Uterus (tissue), 4 donors: Measurements from ENCODE around the gene UNC93A. TPM values are rescaled to one million over a fixed set of nuclear protein-coding genes. Genes with fewer than 3 reads are reported as not detected.

Source experiments
- DNase-seq, 2 donors: peaks; one replicate each; pipeline ENCODE4 v3.0.0-alpha.2; 2019 to 2020
- H3K27ac ChIP-seq, 2 donors: fragments of 200-600 bp; sonication (generic); 1 replicate in 1 of 2; 2 replicates in 1 of 2; pipeline ENCODE4 v1.5.1; 2016 to 2018
- H3K27me3 ChIP-seq, 2 donors: fragments of 200-600 bp; sonication (generic); one replicate each; pipeline ENCODE4 v1.5.1; 2018 to 2019; ENCODE audit warnings: control low read depth in 1 of 2
- H3K36me3 ChIP-seq, 2 donors: fragments of 200-600 bp; sonication (generic); one replicate each; pipeline ENCODE4 v1.5.1; 2019; ENCODE audit warnings: control low read depth in 1 of 2
- H3K4me1 ChIP-seq, 2 donors: fragments of 200-600 bp; sonication (generic); one replicate each; pipeline ENCODE4 v1.5.1; 2018 to 2019; ENCODE audit warnings: control low read depth in 1 of 2
- H3K4me3 ChIP-seq, 2 donors: fragments of 200-600 bp; sonication (generic); 1 replicate in 1 of 2; 2 replicates in 1 of 2; pipeline ENCODE4 v1.5.1; 2018 to 2019; ENCODE audit warnings: mild to moderate bottlenecking in 1 of 2
- H3K9me3 ChIP-seq, 2 donors: fragments of 200-600 bp; sonication (generic); one replicate each; pipeline ENCODE4 v1.5.1; 2019; ENCODE audit warnings: control low read depth in 1 of 2
- POLR2A ChIP-seq, 2 donors: fragments of 450-650 bp; IDR thresholded peaks; one replicate each; pipeline ENCODE4 v1.6.1; 2016; ENCODE audit warnings: antibody characterized with exemption in 2 of 2, mild to moderate bottlenecking in 1 of 2, moderate library complexity in 1 of 2
- intact Hi-C: fragments of 100-400 bp; cut with DNase I; formaldehyde crosslinking; loops from one replicate; pipeline ENCODE4 v1.15.1; 2023; ENCODE audit warnings: low total_unique reads
- total RNA-seq, 4 donors: library from RNA; depleted of rRNA in 3 of 4; stranded (reverse); fragments of >200 nt in 3 of 4; gene quantifications; one replicate each; pipeline versions ENCODE4 v1.1.0 to v1.2.4, GENCODE V29; 2014 to 2023
- TF ChIP-seq, protein P1 (sequence below), 4 experiments: fragments of 200-600 bp in 2 of 4; fragments of 450-650 bp in 2 of 4; sonication (generic) in 2 of 4; IDR thresholded peaks; one replicate each; pipeline ENCODE4 v1.5.1; 2016 to 2019; ENCODE audit warnings: antibody characterized with exemption in 4 of 4, mild to moderate bottlenecking in 2 of 4, moderate library complexity in 1 of 4
- donor health status: DM: yes; HTN: yes; CAD: no.

UNC93A gene
- total RNA-seq, 4 donors from 2014 or later, result 0.97 TPM; not detected in 3

- no peak overlapping the region for H3K4me3 ChIP-seq
- H3K36me3 ChIP-seq, result no peaks in the 10 kb centered on the region
- DNase-seq, result no peak
- TF ChIP-seq, protein P1, sequence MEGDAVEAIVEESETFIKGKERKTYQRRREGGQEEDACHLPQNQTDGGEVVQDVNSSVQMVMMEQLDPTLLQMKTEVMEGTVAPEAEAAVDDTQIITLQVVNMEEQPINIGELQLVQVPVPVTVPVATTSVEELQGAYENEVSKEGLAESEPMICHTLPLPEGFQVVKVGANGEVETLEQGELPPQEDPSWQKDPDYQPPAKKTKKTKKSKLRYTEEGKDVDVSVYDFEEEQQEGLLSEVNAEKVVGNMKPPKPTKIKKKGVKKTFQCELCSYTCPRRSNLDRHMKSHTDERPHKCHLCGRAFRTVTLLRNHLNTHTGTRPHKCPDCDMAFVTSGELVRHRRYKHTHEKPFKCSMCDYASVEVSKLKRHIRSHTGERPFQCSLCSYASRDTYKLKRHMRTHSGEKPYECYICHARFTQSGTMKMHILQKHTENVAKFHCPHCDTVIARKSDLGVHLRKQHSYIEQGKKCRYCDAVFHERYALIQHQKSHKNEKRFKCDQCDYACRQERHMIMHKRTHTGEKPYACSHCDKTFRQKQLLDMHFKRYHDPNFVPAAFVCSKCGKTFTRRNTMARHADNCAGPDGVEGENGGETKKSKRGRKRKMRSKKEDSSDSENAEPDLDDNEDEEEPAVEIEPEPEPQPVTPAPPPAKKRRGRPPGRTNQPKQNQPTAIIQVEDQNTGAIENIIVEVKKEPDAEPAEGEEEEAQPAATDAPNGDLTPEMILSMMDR (IDR thresholded peaks at IDR 0.05), result no peak
- TF ChIP-seq POLR2A (IDR thresholded peaks at IDR 0.05), result no peak
- intact Hi-C loops, result no loop called here
- no peaks in the 10 kb centered on the region for H3K4me1 ChIP-seq
- H3K27ac ChIP-seq, result no peak overlapping the region
- no peaks in the 10 kb centered on the region for H3K9me3 ChIP-seq
- no peaks in the 10 kb centered on the region for H3K27me3 ChIP-seq
These were observed 3.8 kb downstream of the UNC93A start for GRCh38 chr6:167294651-167295494.

- no peaks in the 10 kb centered on the region for H3K27me3 ChIP-seq
- no peak for DNase-seq
- TF ChIP-seq, protein P1 (IDR thresholded peaks at IDR 0.05), result no peak
- no peak for TF ChIP-seq POLR2A (IDR thresholded peaks at IDR 0.05)
These were observed 4.6 kb downstream of the UNC93A start for GRCh38 chr6:167295495-167296292.

GRCh38 chr6:167296293-167296690, 5.2 kb downstream of the UNC93A start:
- TF ChIP-seq, protein P1 (IDR thresholded peaks at IDR 0.05), result no peak
- no peak for TF ChIP-seq POLR2A (IDR thresholded peaks at IDR 0.05)
- H3K4me3 ChIP-seq, result no peak overlapping the region
- no peaks in the 10 kb centered on the region for H3K4me1 ChIP-seq
- H3K9me3 ChIP-seq, result no peaks in the 10 kb centered on the region
- DNase-seq, result no peak
- H3K27me3 ChIP-seq, result no peaks in the 10 kb centered on the region
- no peak overlapping the region for H3K27ac ChIP-seq
- intact Hi-C loops, result no loop called here
- no peaks in the 10 kb centered on the region for H3K36me3 ChIP-seq

More at GRCh38 chr6:167295495-167296292, 4.6 kb downstream of the UNC93A start:
- no peaks in the 10 kb centered on the region for H3K36me3 ChIP-seq
- no peak overlapping the region for H3K4me3 ChIP-seq
- no peaks in the 10 kb centered on the region for H3K4me1 ChIP-seq
- H3K27ac ChIP-seq, result no peak overlapping the region
- no peaks in the 10 kb centered on the region for H3K9me3 ChIP-seq
- intact Hi-C loops, result no loop called here

GRCh38 chr6:167296902-167297301, 5.8 kb downstream of the UNC93A start:
- Histone ChIP-seq H3K4me1 (no peaks in the 10 kb centered on the region), H3K9me3 (no peaks in the 10 kb centered on the region), H3K4me3 (no peak overlapping the region), H3K27ac (no peak overlapping the region), H3K36me3 (no peaks in the 10 kb centered on the region), H3K27me3 (no peaks in the 10 kb centered on the region)
- no peak for TF ChIP-seq POLR2A (IDR thresholded peaks at IDR 0.05)
- DNase-seq, result no peak
- intact Hi-C loops, result no loop called here

GRCh38 chr6:167298127-167298526, 7.0 kb downstream of the UNC93A start:
- Histone ChIP-seq H3K4me3 (no peak overlapping the region), H3K36me3 (no peaks in the 10 kb centered on the region), H3K4me1 (no peaks in the 10 kb centered on the region), H3K9me3 (no peaks in the 10 kb centered on the region), H3K27me3 (no peaks in the 10 kb centered on the region), H3K27ac (no peak overlapping the region)
- intact Hi-C loops, result no loop called here
- no peak for TF ChIP-seq POLR2A (IDR thresholded peaks at IDR 0.05)
- TF ChIP-seq, protein P1 (IDR thresholded peaks at IDR 0.05), result no peak
- DNase-seq, result no peak
